Erythroblast (primary cell): ENCODE measurements around the gene RIN3.

Source experiments
- GATA1 ChIP-seq: IDR thresholded peaks from 2 replicates; pipeline ENCODE4 v1.6.1; 2011; ENCODE audit warnings: low read depth, mild to moderate bottlenecking, control low read depth, low read length, moderate library complexity
- POLR2A ChIP-seq: IDR thresholded peaks from 2 replicates; pipeline ENCODE4 v1.6.1; 2011; ENCODE audit warnings: mild to moderate bottlenecking, low read length

GRCh38 chr14:92698393-92698792, 184.8 kb downstream of the RIN3 start:
- TF ChIP-seq POLR2A (no peak), GATA1 (no peak)
